ENCODE results near the gene CDK19.

DNA sequence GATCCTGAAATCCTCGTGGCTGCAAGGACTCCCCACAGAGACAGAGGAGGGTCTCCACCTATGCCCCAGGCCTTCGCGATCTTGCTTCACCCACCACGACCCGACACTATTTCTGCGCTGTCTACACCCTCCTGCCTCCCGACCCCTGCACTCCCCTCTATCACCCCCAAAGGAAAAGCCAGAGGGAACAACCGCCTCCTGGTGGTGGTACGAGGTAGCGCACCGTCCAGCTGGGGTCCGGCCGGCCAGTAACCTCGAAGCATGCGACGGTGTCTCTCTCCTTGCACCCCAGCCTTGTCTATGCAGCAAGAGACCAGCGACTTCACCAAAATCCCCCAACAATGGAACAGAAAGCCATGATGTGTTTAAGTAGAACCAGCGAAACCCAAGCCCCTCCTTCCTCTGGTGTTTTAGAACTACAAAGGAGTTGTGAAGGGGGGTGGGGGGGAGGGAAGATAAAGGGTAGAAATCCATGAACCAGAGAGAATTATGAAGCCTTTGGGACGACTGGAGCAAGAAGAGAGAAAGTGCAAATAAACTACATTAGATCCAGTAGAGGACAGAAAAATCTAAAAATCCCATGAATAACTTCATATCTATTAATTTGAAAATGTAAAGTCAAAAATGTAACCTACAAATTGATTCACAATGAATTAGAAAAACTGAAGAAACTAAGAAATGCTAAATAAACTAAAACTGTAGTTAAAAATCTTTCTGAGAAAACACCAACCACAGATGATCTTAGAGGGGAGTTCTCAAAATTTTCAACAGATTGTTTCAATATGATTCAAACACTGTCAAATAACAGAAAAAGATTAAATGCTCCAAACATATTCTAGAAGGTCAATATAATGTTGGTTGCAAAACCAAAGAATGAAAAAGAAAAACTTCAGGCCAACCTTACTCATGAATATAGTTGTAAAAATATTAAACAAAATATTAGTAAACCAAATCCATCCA lies 168.0 kb downstream of the CDK19 start:
- TF ChIP-seq, protein P1, sequence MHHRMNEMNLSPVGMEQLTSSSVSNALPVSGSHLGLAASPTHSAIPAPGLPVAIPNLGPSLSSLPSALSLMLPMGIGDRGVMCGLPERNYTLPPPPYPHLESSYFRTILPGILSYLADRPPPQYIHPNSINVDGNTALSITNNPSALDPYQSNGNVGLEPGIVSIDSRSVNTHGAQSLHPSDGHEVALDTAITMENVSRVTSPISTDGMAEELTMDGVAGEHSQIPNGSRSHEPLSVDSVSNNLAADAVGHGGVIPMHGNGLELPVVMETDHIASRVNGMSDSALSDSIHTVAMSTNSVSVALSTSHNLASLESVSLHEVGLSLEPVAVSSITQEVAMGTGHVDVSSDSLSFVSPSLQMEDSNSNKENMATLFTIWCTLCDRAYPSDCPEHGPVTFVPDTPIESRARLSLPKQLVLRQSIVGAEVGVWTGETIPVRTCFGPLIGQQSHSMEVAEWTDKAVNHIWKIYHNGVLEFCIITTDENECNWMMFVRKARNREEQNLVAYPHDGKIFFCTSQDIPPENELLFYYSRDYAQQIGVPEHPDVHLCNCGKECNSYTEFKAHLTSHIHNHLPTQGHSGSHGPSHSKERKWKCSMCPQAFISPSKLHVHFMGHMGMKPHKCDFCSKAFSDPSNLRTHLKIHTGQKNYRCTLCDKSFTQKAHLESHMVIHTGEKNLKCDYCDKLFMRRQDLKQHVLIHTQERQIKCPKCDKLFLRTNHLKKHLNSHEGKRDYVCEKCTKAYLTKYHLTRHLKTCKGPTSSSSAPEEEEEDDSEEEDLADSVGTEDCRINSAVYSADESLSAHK (CRISPR knock-in tag; IDR thresholded peaks at IDR 0.05; ENCODE audit: borderline replicate concordance): no peak
- TF ChIP-seq, protein P2, sequence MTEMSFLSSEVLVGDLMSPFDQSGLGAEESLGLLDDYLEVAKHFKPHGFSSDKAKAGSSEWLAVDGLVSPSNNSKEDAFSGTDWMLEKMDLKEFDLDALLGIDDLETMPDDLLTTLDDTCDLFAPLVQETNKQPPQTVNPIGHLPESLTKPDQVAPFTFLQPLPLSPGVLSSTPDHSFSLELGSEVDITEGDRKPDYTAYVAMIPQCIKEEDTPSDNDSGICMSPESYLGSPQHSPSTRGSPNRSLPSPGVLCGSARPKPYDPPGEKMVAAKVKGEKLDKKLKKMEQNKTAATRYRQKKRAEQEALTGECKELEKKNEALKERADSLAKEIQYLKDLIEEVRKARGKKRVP (CRISPR knock-in tag; IDR thresholded peaks at IDR 0.05): no peak
- TF ChIP-seq DR1 (CRISPR knock-in tag; IDR thresholded peaks at IDR 0.05) (no peak), NR2F6 (IDR thresholded peaks at IDR 0.05) (no peak), NR2F6 (CRISPR knock-in tag; IDR thresholded peaks at IDR 0.05) (no peak), POLR2A (IDR thresholded peaks at IDR 0.05; ENCODE audit: insufficient read depth in 1 of 2, low read depth in 2 of 2, low read length in 2 of 2) (no peak), NR2C2 (CRISPR knock-in tag; IDR thresholded peaks at IDR 0.05; ENCODE audit: borderline replicate concordance) (no peak), SP2 (CRISPR knock-in tag; IDR thresholded peaks at IDR 0.05) (no peak)
- TF ChIP-seq, protein P3, sequence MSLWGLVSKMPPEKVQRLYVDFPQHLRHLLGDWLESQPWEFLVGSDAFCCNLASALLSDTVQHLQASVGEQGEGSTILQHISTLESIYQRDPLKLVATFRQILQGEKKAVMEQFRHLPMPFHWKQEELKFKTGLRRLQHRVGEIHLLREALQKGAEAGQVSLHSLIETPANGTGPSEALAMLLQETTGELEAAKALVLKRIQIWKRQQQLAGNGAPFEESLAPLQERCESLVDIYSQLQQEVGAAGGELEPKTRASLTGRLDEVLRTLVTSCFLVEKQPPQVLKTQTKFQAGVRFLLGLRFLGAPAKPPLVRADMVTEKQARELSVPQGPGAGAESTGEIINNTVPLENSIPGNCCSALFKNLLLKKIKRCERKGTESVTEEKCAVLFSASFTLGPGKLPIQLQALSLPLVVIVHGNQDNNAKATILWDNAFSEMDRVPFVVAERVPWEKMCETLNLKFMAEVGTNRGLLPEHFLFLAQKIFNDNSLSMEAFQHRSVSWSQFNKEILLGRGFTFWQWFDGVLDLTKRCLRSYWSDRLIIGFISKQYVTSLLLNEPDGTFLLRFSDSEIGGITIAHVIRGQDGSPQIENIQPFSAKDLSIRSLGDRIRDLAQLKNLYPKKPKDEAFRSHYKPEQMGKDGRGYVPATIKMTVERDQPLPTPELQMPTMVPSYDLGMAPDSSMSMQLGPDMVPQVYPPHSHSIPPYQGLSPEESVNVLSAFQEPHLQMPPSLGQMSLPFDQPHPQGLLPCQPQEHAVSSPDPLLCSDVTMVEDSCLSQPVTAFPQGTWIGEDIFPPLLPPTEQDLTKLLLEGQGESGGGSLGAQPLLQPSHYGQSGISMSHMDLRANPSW (CRISPR knock-in tag; IDR thresholded peaks at IDR 0.05; ENCODE audit: borderline replicate concordance): no peak

Measured in HepG2 (cell line).